Naive B cell (primary cell): ENCODE measurements around the gene RAB12. TPM values are rescaled to one million over a fixed set of nuclear protein-coding genes. Genes with fewer than 3 reads are reported as not detected.
"Not testable (repeated sequence)": the region's sequence is repeated elsewhere in the genome, so short reads cannot be mapped to it uniquely, and the experiment has no call there.

Experiments
- ATAC-seq, 2 donors: fragments of 150-1000 bp; cut with Tn5 transposase; 2 replicates each; pipeline ENCODE4 v1.10.0; 2021; ENCODE audit warnings: low read depth in 2 of 2, mild to moderate bottlenecking in 2 of 2, moderate library complexity in 2 of 2
- DNase-seq: peaks from one replicate; pipeline ENCODE4 v3.0.0; 2022
- H3K27ac Mint-ChIP-seq, 6 donors: one replicate each; pipeline ENCODE4 v1.8.0; 2020 to 2022; ENCODE audit warnings: mild to moderate bottlenecking in 6 of 6, mixed read lengths in 6 of 6, moderate library complexity in 5 of 6, inconsistent platforms in 2 of 6
- H3K27me3 Mint-ChIP-seq, 3 donors: one replicate each; pipeline ENCODE4 v1.8.0; 2021 to 2022; ENCODE audit warnings: mixed read lengths in 3 of 3, mild to moderate bottlenecking in 1 of 3
- H3K36me3 Mint-ChIP-seq, 2 donors: one replicate each; pipeline ENCODE4 v1.8.0; 2020 to 2022; ENCODE audit warnings: mixed read lengths in 2 of 2, inconsistent platforms in 1 of 2, mild to moderate bottlenecking in 1 of 2
- H3K4me1 Mint-ChIP-seq, 3 donors: one replicate each; pipeline ENCODE4 v1.8.0; 2020 to 2022; ENCODE audit warnings: mixed read lengths in 3 of 3, inconsistent platforms in 1 of 3, mild to moderate bottlenecking in 1 of 3, moderate library complexity in 1 of 3
- H3K4me3 Mint-ChIP-seq, 8 donors: one replicate each; pipeline ENCODE4 v1.8.0; 2020 to 2022; ENCODE audit warnings: mild to moderate bottlenecking in 8 of 8, mixed read lengths in 8 of 8, moderate library complexity in 8 of 8, inconsistent platforms in 2 of 8
- H3K9me3 Mint-ChIP-seq, 7 donors: one replicate each; pipeline ENCODE4 v1.8.0; 2020 to 2022; ENCODE audit warnings: mixed read lengths in 7 of 7, mild to moderate bottlenecking in 5 of 7, inconsistent platforms in 2 of 7, moderate library complexity in 1 of 7
- polyA plus RNA-seq, 6 donors: library from polyadenylated mRNA; unstranded; fragments of 300-500 nt; fragmentation: Illumina TruSeq; gene quantifications; one replicate each; pipeline ENCODE4 v1.2.3, GENCODE V29; 2021; ENCODE audit warnings: low read depth in 6 of 6

RAB12 gene
- polyA plus RNA-seq, 6 donors from 2014 or later: 0.25 to 1.0 (median 0.65) TPM; not detected in 2

DNA sequence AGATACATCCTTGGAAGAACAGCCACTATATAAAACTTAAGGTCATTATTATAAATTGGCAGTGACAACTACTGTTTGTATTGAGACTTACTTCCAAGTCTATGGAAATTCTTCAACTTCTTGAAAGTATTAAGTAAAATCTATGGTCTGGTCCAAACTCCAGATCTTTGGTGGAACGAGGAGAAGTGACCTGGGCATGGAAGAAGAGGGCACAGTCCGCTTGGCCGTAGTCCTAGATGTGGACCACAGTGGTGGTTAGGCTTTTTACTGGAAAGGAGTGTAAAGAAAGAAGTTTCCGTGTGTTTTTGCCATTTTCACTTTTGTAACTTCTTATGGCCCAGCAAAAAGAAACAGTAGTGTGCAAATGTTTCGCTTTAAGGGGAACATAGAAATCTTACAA lies 9.8 kb downstream of the RAB12 start:
- ATAC-seq (no peak), DNase-seq (no peak)
- peak overlapping the region in 1 of 8 donors; percentile 31 for H3K4me3 Mint-ChIP-seq
- peaks cover 68 to 93% (median 78%) of the 10 kb centered on the region in 3 donors for H3K4me1 Mint-ChIP-seq
- H3K27me3 Mint-ChIP-seq: no peaks in the 10 kb centered on the region
- peak overlapping the region in 4 of 6 donors; percentile 6 to 92 (median 47) for H3K27ac Mint-ChIP-seq
- H3K9me3 Mint-ChIP-seq: peaks cover 0 to 8% (median 6%) of the 10 kb centered on the region in 7 donors
- peaks cover 13 to 23% of the 10 kb centered on the region in 2 donors for H3K36me3 Mint-ChIP-seq

DNA sequence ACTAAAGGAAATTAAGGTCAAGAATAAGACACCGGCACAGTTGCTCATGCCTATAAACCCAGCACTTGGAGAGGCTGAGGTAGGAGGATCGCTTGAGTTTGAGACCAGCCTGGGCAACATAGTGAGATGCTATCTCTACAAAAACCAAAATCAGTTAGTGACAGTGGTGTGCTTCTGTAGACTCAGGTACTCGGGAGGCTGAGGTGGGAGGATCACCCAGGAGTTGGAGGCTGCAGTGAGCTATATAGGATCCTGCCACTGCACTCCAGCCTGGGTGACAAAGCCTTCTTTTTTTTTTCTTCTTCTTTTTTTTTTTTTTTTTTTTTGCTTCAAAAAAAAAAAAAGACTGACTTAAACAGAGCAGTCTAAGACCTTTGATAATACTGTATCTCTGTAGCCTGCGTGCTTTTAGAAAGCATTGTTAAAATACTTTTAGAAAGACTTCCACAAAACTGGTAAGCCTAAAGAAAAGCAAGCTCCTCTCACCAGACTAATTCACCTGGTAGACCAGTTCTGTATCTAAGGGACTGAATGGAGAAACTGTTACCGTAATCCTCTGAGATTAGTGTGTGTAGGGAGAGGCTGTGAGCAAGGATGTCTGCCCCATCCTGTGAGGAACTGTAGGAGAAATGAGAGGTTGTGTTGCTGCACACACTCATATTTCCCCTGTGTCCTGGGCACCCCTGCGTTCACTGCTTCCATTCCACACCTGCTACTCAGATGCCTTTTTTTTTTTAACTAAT lies 10.8 kb downstream of the RAB12 start:
- H3K27ac Mint-ChIP-seq: peak overlapping the region in 4 of 6 donors; percentile 9 to 76 (median 44)
- H3K27me3 Mint-ChIP-seq: no peaks in the 10 kb centered on the region
- H3K36me3 Mint-ChIP-seq: peaks cover 13 to 23% of the 10 kb centered on the region in 2 donors
- H3K4me1 Mint-ChIP-seq: peaks cover 68 to 87% (median 78%) of the 10 kb centered on the region in 3 donors
- ATAC-seq: no peak
- DNase-seq: no peak
- no peak overlapping the region for H3K4me3 Mint-ChIP-seq
- H3K9me3 Mint-ChIP-seq: peaks cover 0 to 8% (median 6%) of the 10 kb centered on the region in 7 donors

DNA sequence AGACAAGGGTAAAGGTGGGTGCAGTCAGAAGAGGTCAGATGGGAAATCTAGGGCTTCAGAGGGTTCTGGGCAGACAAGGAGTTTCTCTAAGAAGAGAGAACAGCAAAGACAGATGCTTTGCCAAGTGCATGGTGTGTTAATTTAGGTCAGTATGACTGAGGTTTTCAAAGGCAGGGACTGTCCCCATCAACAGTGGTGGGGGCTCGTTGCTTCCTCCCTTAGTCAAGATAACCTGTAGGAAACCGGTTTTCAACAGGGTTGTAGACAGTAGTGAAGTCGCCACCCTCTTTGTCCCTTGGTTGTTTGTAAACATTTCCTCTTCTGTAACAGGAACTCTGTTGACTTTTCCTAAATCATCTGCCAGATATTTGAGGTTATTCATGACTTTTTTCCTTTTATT lies 11.6 kb downstream of the RAB12 start:
- H3K36me3 Mint-ChIP-seq: peaks cover 13 to 31% of the 10 kb centered on the region in 2 donors
- DNase-seq (no peak), ATAC-seq (peak; percentile 41 to 58)
- peaks cover 60 to 82% (median 76%) of the 10 kb centered on the region in 3 donors for H3K4me1 Mint-ChIP-seq
- H3K27ac Mint-ChIP-seq: peak overlapping the region; percentile 0 to 90 (median 46)
- peak overlapping the region in 6 of 8 donors; percentile 1 to 76 (median 32) for H3K4me3 Mint-ChIP-seq
- peaks cover 0 to 8% (median 6%) of the 10 kb centered on the region in 7 donors for H3K9me3 Mint-ChIP-seq
- no peaks in the 10 kb centered on the region for H3K27me3 Mint-ChIP-seq

DNA sequence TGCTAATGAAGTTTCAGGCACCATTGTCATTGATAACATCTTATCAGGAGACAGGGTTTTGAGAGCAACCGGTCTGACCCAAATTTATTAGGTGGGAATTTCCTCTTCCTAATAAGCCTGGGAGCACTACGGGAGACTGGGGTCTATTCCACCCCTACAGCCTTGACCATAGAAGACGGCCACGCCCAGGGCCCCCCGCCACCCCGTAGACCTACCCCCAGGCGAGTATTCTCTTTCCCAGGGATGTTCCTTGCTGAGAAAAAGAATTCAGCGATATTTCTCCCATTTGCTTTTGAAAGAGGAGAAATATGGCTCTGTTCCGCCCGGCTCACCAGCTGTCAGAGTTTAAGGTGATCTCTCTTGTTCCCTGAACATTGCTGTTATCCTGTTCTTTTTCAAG lies 13.4 kb downstream of the RAB12 start:
- Mint-ChIP-seq H3K4me3 (peak overlapping the region in 7 of 8 donors; percentile 38 to 86 (median 77)), H3K4me1 (peaks cover 56 to 67% (median 67%) of the 10 kb centered on the region in 3 donors), H3K36me3 (peaks cover 17 to 37% of the 10 kb centered on the region in 2 donors), H3K27ac (peak overlapping the region; percentile 21 to 93 (median 62))
- not testable (repeated sequence) for H3K27me3 Mint-ChIP-seq, DNase-seq, ATAC-seq, H3K9me3 Mint-ChIP-seq

DNA sequence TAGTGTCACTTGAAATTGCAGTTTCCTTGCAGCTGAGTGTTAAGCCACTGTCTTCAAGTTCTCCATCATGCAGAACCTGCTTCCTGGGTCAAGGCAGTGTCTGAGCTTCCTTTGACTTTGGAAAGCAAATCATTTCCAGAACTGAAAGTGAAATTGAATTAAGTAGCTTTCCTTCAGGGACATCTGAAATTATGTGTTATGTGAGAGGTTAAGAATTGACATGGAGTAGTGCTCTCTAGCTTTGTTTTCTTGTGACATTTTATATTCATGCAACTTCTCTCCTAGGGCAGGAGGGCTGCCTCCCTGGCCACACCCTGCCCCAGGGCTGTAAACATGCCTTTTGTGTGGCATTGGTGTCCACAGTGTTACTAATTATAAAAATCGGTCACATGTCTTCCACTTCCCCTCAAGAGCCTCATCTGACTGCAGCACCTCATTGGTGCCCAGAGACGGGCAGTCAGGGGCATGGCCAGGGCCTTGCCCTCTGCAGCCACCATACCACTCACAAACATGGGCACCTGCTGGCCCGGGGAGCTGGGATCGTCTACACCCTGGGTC lies 14.4 kb downstream of the RAB12 start:
- H3K36me3 Mint-ChIP-seq: peaks cover 17 to 37% of the 10 kb centered on the region in 2 donors
- peaks cover 48 to 57% (median 57%) of the 10 kb centered on the region in 3 donors for H3K4me1 Mint-ChIP-seq

DNA sequence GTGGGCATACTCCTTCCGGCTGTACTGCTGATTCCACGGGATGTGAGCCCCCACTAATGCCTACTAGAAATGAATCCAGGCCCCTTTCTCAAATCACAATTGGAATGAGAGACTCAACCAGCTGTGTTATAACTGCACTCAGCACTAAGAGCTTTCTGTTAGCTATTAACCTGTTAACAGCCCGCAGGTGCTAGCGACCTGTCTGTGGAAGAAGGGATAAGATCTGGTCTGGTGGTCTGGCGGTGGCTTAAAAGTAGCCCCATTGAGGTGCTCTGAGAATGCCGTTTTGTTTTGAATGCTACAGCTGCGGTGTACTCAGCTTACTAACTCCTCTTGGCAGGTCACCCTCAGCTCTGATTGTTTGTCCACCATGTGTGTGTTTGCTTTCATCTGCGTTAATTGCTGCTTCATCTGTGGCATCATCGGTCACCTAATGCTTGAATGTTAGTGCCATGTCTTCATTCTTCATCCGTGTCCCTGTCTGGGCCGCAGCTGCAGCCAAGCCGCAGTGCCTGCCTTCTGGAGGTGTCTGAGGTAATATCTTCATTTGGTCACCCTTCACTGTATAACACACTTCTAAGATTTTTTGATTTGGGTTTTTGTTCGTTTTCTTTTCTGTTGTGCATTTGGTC lies 16.3 kb downstream of the RAB12 start:
- H3K36me3 Mint-ChIP-seq: peaks cover 17 to 36% of the 10 kb centered on the region in 2 donors
- DNase-seq (no peak), ATAC-seq (no peak)
- H3K9me3 Mint-ChIP-seq: peaks cover 0 to 8% (median 5%) of the 10 kb centered on the region in 7 donors
- no peaks in the 10 kb centered on the region for H3K27me3 Mint-ChIP-seq
- H3K27ac Mint-ChIP-seq: peak overlapping the region; percentile 44 to 87 (median 62)
- H3K4me1 Mint-ChIP-seq: peaks cover 32 to 47% (median 41%) of the 10 kb centered on the region in 3 donors
- peak overlapping the region in 1 of 8 donors; percentile 63 for H3K4me3 Mint-ChIP-seq

More for the DNA sequence above, 14.4 kb downstream of the RAB12 start:
- DNase-seq: peak; percentile 25
- ATAC-seq: peak; percentile 50 to 72
- no peaks in the 10 kb centered on the region for H3K27me3 Mint-ChIP-seq
- peak overlapping the region; percentile 13 to 86 (median 78) for H3K4me3 Mint-ChIP-seq
- peaks cover 0 to 8% (median 6%) of the 10 kb centered on the region in 7 donors for H3K9me3 Mint-ChIP-seq
- peak overlapping the region; percentile 34 to 93 (median 87) for H3K27ac Mint-ChIP-seq

DNA sequence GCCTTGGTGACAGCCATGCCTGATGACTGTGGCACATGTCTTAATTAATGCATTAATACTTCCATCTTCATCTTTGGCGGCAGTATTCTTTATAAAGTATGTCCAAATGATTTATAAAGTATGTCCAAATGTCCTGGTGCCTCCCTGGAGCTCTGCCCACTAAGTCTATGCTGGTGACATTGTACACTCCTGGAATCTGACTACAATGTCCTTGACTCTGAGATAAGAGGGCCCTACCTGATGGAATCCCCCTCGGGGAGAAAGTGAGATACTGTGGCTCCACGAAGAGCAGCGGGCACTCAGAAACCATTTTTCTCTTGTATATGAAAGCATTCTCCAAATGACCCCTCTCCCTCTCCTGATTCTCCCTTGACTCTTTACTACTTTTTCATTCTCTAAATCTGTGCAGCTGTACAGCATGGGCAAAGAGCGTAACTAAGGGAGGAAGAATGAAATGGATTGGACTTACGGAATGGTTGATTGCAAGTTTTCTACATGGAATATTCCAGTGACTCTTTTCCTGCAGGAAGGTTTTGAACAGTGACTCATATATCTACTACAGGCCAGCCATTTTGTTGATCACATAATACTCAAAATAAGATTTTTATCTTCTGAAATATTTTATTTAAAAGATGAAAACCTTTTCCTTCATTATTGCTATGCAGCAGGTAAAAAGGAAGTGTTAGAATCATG lies 17.3 kb downstream of the RAB12 start:
- Mint-ChIP-seq H3K27me3 (no peaks in the 10 kb centered on the region), H3K9me3 (peaks cover 0 to 7% (median 4%) of the 10 kb centered on the region in 7 donors), H3K27ac (peak overlapping the region in 4 of 6 donors; percentile 7 to 75 (median 46)), H3K4me1 (peaks cover 22 to 37% (median 32%) of the 10 kb centered on the region in 3 donors), H3K4me3 (no peak overlapping the region), H3K36me3 (peaks cover 13 to 26% of the 10 kb centered on the region in 2 donors)
- no peak for ATAC-seq
- DNase-seq: no peak

DNA sequence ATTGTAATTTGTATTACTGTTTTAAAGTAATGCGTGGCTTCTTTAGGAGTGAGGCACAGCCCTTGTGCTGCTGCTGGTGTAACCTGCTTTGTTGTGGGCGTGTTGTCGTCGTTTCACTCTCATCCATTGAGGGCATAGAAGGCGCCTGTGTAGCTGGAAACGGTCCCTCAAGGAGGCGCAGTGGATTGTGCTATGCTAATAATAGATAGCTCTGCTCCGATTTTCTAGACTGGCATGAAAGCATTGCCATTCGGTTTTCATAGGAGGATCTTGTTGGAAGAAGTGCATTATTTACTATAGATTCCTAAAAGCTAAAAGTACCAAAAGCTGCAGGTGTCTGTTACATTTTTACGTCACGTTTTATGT lies 17.9 kb downstream of the RAB12 start:
- Mint-ChIP-seq H3K9me3 (peaks cover 0 to 4% (median 3%) of the 10 kb centered on the region in 7 donors), H3K4me1 (peaks cover 20 to 32% (median 29%) of the 10 kb centered on the region in 3 donors), H3K27me3 (no peaks in the 10 kb centered on the region), H3K36me3 (peaks cover 7 to 21% of the 10 kb centered on the region in 2 donors), H3K4me3 (no peak overlapping the region), H3K27ac (no peak overlapping the region)
- DNase-seq: no peak
- no peak for ATAC-seq

DNA sequence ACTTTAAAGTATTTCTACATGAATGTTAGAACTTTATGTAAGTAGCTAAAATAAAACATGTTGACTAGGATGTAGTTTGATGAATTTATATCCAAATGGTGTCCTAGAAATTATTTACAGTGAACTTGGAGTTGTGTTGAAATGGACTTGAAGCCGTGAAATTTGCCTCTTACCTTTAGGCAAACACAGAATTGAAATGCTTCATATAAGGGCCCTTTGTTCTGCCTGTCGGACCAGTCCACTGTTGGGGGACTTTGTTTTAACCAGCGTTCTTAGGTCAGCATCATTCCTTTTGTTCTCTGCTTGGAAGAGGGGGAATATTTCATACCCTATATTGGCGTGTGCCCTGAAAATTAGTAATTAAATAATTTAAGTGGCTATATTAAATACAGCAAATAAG lies 18.3 kb downstream of the RAB12 start:
- Mint-ChIP-seq H3K9me3 (no peaks in the 10 kb centered on the region), H3K27me3 (no peaks in the 10 kb centered on the region), H3K27ac (peak overlapping the region in 1 of 6 donors; percentile 2), H3K4me3 (no peak overlapping the region), H3K4me1 (peaks cover 16 to 27% (median 25%) of the 10 kb centered on the region in 3 donors), H3K36me3 (peaks cover 4 to 17% of the 10 kb centered on the region in 2 donors)
- no peak for DNase-seq
- ATAC-seq: no peak

DNA sequence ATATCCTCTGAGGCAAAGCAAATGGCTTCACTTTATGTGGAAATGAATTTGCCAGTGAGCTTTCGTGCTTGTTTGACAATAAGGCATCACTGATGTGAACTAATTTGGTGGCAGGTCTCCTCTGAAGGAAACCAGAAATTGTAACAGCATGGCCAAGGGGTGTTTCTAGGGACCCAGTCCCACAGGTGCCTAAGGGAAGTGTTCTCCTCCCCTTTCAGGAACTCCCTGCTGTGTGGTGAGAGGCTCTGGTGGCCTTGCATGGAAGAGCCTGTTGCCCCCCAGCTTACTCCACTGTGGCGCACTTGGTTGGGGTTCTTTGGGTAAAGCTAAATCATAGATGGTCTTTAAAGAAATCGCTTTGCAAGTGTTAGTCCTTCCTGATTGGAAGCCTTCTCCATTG lies 20.4 kb downstream of the RAB12 start:
- DNase-seq (no peak), ATAC-seq (no peak)
- Mint-ChIP-seq H3K27ac (peak overlapping the region in 1 of 6 donors; percentile 49), H3K4me3 (no peak overlapping the region), H3K4me1 (peaks cover 2 to 12% (median 7%) of the 10 kb centered on the region in 3 donors), H3K9me3 (no peaks in the 10 kb centered on the region), H3K36me3 (peaks cover 4 to 13% of the 10 kb centered on the region in 2 donors), H3K27me3 (no peaks in the 10 kb centered on the region)

DNA sequence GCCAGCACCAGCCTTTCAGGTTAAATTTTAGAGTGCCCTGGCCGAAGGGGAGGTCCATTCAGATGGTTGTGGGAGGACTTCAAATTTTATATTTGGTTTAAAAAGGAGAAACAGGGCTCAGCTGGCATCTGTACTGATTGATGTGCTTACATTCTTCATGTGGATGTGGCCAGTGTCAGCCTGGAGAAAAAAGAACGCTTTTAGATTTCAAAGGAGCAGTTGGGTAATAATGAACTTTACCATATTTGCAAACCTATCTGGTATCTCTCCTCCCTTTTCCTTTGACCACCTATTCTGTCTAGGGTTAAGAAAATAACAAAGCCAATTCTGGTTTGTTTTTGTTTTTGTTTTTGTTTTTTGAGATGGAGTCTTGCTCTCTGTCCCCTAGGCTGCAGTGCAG lies 21.3 kb downstream of the RAB12 start:
- Mint-ChIP-seq H3K4me1 (peaks cover 0 to 8% (median 0%) of the 10 kb centered on the region in 3 donors), H3K27ac (peak overlapping the region in 3 of 6 donors; percentile 10 to 72 (median 65)), H3K36me3 (peaks cover 9% of the 10 kb centered on the region in 2 donors), H3K4me3 (no peak overlapping the region), H3K9me3 (no peaks in the 10 kb centered on the region), H3K27me3 (no peaks in the 10 kb centered on the region)
- DNase-seq (no peak), ATAC-seq (no peak)

DNA sequence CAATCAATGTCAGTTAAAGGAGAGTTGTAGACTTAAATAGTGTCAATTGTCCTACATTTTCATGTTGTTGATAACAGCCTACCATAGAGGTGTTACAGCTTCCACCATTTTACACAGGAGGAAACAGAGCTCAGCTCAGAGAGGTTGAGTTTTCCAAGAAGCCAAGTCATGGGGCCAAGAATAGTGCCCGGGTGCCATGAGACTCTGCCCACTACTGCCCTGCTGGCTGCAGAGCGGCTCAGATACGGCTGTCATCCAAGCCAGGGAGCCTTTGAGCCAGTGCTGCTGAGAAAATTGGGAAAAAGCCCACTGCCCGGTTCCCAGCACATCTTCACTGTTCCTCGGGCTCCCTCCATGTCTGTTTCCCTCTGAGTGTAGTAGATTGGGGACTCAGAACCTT lies 22.0 kb downstream of the RAB12 start:
- H3K4me3 Mint-ChIP-seq: no peak overlapping the region
- no peaks in the 10 kb centered on the region for H3K27me3 Mint-ChIP-seq
- peaks cover 1 to 8% of the 10 kb centered on the region in 2 donors for H3K36me3 Mint-ChIP-seq
- peak overlapping the region in 2 of 6 donors; percentile 10 to 41 for H3K27ac Mint-ChIP-seq
- ATAC-seq: no peak
- no peak for DNase-seq
- no peaks in the 10 kb centered on the region for H3K9me3 Mint-ChIP-seq
- peaks cover 0 to 8% (median 0%) of the 10 kb centered on the region in 3 donors for H3K4me1 Mint-ChIP-seq

DNA sequence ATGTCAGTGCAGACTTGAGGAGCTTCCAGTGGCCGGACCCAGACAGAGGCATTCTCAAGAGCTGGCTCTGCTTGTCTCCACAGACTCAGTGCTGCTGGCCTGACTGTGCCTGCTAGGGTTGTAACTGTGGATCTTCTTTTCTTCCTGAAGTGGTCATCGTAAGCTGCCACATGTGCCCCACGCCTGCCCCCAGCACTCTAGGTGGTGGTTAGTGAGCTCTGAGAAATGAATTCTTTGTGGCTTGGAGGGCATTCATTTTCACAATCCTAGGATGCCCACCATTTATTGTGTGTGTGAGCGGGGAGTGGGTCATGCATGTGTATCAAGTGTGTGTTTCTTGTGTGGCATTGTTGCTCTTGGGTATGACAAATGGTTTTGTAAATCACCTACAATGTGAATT lies 23.1 kb downstream of the RAB12 start:
- no peaks in the 10 kb centered on the region for H3K27me3 Mint-ChIP-seq
- ATAC-seq (no peak), DNase-seq (no peak)
- peak overlapping the region in 2 of 6 donors; percentile 32 to 63 for H3K27ac Mint-ChIP-seq
- peaks cover 0 to 7% of the 10 kb centered on the region in 2 donors for H3K36me3 Mint-ChIP-seq
- H3K4me1 Mint-ChIP-seq: peaks cover 0 to 8% (median 0%) of the 10 kb centered on the region in 3 donors
- H3K4me3 Mint-ChIP-seq: no peak overlapping the region
- no peaks in the 10 kb centered on the region for H3K9me3 Mint-ChIP-seq
